GOT3 (cell line): Measurements from ENCODE around the gene EVC2.

Experiments used
- DNase-seq: peaks from one replicate; lab custom pipeline; 2025; ENCODE audit warnings: mixed read lengths; lab: John Stamatoyannopoulos, UW

The EVC2 gene

GRCh38 chr4:5666741-5667140 lies 41.6 kb downstream of the EVC2 start:
- no peak for DNase-seq

- DNase-seq: no peak
These were observed 43.6 kb downstream of the EVC2 start for GRCh38 chr4:5664778-5665177.

DNA sequence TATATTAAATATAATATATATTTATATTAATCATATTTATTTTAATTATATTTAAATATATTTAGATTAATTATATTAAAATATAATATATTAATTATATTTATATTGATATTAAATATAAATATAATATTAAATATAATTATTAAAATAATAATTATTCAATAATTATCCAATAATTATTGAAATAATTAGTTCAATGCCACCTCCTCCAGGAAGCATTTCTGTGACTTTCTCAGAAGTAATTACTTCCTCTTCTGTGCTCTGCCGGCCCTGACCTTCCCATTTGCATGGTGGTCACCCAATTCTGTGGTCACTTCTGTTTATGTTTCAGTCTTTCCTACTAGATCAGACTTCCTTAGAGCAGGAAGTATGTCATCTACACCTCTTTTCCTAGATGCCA lies 45.8 kb downstream of the EVC2 start:
- DNase-seq: no peak

DNA sequence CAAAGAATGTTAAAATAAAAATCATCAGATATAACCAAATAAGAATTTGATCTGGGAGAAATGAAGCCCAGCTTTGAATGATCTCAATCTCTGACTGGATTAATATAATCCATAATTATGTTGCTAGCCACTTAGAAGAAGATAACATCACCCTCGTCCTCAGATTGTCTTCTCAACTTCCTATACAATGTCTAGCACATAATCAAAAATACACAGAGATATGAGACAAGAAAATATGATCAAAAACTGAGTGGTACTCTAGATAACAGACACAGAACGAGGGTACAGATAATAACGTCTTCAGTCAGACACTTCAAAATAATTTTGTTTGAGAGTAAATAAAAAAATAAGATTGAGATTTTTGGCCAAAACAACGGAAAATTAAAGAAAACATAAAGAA lies 47.1 kb downstream of the EVC2 start:
- DNase-seq: no peak

- DNase-seq: no peak
These were observed 48.2 kb downstream of the EVC2 start for GRCh38 chr4:5660185-5660584.

GRCh38 chr4:5658974-5659373 lies 49.4 kb downstream of the EVC2 start:
- no peak for DNase-seq

DNA sequence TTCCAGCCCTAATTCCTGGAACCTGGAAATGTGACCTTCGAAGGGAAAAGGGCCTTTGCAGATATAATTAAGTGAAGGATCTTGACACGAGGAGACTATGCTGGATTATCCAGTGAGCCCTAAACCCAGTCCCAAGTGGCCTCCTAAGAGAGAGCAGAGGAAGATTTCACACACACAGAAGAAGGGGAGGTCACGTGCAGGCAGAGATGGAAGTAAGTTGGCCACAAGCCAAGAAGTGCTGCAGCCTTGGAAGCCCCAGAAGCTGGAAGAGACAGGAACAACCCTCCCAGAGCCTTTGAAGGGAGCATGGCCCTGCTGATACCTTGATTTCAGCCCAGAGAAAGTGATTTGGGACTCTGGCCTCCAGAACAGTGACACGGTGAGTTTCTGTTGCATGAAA lies 51.9 kb downstream of the EVC2 start:
- no peak for DNase-seq

DNA sequence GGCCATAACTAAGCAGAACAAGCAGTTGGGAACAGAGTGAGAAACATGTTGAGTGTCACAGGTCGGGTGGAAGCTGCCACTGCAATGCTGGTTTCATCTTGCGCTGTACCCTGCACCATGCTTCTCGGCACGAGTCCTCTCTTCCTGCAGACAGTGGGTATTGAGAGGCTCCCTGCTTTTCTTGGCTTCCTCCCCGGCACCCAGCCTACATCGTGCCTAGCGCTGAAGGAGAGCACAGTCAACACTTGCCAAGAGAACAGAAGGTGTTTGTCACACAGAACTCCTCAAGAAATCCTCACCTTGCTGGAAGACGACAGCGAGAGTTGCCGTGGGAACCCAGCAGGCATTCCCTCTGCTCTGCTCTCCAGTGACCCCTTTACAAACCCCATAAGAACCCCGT lies 53.6 kb downstream of the EVC2 start:
- DNase-seq: no peak

GRCh38 chr4:5651089-5651488 lies 57.3 kb downstream of the EVC2 start:
- DNase-seq: no peak

GRCh38 chr4:5650040-5650439 lies 58.3 kb downstream of the EVC2 start:
- DNase-seq: no peak

DNA sequence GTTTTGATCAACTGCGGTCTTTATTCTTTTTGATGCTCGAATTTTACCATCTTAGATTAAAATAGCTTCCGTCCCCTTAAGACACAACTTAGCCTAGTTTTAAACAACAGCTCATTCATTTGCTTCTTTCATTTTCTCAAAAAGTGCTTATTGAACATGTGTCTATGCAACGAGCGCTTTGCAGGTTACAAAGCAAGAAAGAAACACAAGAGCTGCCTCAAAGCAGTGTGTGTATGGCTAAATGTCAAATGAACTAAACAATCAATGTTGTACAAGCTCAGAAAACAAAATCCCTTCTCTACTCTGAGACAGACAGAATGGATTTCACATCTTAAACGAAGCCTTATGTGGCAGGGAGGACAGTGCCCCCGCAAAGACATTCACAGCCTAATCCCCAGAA lies 61.0 kb downstream of the EVC2 start:
- no peak for DNase-seq

DNA sequence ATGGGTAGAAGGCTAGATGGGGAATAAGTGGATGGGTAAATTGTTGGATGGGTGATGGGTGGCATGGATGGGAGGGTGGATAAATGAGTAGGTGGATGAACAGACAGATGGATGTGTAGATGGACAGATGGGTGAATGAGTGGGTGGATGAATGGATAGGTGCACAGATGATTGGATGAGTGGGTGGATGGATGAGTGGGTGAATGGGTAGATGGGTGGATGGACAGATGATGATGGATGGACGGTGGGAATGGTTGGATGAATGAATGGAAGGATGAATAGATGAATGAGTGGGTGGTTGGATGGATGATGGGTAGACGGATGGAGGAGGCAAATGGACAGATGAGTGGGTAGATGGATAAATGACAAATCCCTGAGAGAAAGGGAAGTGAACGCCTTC lies 68.3 kb downstream of the EVC2 start:
- no peak for DNase-seq

GRCh38 chr4:5639556-5639955 lies 68.8 kb downstream of the EVC2 start:
- no peak for DNase-seq

- DNase-seq: no peak
These were observed 69.4 kb downstream of the EVC2 start for GRCh38 chr4:5638976-5639375.

- DNase-seq: no peak
These were observed 70.0 kb downstream of the EVC2 start for GRCh38 chr4:5638316-5638715.

DNA sequence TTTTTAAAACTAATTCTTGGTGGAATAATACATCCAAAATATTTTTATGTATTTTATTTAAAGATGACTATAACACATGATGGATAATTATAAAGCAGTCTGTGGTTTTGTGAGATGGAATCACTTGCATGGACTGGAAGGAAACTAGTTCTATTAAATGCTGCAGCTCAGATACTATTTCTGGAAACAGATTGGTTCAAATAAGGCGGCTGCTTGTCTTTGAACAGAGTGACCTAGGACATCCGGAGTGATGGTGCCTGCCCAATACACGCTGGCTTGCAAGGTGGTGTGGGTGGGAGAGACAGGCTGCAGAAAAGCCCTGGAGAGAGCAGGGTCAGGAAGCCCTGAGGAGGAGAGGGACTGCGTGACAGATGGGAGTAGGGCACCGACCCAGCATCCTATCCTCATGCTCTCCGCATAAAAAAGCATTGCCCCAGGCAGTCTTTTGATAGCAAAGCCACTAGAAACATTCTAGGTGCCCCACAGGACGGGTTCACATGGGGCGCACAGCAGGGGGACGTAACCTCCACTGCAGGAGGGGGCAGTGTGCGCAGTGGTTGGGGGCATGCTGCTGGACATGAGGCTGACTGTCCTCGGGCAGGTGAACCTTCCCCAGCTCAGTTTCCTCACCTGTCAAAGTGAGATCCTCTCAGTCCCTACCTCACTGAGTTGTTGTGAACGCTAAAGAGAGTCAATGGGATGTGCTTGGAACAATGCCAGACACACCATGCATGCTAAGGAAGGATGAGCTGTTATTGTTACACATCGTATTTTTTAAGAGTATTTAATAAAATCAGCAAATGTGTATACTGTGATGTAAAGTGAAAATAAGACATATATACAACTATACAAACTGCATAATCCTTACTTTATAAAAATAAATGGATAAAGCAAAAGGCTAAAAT lies 71.3 kb downstream of the EVC2 start:
- no peak for DNase-seq

GRCh38 chr4:5635826-5636195 lies 72.5 kb downstream of the EVC2 start:
- DNase-seq: no peak

DNA sequence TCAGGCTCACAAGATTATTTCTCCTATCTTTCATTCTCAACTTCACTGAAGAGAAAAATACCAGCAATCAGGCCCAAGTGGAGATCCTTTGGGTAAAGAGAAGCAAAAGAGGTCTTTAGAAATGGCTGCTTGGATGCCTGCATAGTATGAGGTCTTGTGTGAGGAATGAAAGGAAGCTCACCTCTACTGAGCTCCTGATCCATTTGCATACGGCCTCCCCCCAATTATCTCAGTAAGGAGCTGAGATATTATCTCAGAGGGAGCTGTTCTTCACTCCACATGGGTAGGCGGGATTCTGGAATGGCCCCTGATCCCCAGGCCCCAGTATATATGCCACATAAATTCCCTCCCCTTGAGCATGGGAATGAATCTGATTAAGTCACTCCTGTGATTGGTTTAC lies 75.8 kb downstream of the EVC2 start:
- no peak for DNase-seq

DNA sequence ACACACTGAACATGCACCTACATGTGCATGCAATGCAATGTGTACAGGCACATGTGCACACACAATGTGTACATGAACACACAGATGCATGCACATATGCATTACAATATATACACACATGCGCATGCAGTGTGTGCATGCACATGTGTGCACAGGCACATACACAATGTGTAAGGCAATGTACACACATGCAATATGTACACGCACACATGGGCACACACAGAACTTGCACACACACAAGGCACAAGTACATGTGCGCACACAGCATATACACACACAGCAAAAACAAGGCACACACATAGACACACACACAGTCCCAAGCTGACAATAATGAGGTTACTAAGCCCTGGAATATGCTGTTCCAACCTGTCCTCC lies 76.3 kb downstream of the EVC2 start:
- no peak for DNase-seq

DNA sequence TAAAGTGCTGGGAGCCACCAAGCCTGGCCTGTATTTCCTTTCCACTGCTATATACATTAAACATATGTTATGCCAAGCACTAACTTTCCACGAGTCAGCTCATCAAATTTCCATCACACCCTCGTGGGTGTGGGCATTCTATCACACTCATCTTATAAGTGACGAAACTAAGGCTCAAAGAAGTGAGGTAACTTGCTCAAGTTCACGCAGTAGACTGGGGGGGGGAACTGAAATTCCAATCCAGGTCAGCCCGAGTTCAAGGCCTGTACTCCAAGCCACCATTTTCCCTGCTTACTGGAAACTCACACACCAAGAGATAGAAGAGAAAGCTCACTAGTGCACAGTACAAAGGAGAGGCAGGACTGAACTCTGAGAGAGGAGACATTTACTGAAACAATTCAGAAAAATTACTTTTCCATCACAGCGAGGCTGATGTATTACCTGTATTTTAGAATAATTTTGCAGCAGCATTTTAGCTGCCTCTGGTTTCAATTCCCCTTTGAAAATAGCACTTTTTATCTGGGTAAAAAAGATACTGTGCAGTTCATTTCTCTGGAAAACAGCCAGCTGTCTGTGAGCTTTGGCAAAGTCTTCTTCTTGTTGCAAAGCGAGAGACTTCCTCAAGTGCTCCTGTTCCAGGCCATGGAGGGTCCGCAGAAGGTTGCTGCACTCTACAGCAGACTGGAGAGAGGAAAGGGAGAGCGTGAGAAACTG lies 76.8 kb downstream of the EVC2 start:
- no peak for DNase-seq

GRCh38 chr4:5630762-5631161 lies 77.6 kb downstream of the EVC2 start:
- DNase-seq: no peak

GRCh38 chr4:5629542-5629941 lies 78.8 kb downstream of the EVC2 start:
- DNase-seq: no peak

DNA sequence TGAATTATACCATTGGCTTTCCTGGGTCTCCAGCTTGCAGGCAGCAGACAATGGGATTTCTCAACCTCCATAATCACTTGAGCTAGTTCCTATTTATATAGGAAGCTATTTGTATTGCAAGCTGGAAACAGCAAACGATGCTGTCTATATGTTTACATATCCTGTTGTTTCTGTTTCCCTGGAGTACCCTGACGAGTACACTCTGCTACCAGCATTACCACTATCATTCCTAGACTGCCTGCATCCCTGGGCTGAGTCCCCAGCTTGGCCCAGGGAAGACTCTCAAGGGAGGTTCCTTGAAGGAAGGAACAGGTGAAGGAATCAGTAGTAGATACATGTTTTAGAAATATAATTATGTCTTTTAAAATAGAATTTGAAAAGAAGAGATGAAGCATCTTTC lies 81.4 kb downstream of the EVC2 start:
- DNase-seq: no peak

GRCh38 chr4:5622596-5622995 lies 85.8 kb downstream of the EVC2 start:
- no peak for DNase-seq
